Neuronal stem cell (in vitro differentiated cells): ENCODE data around the gene MET.

ENCODE experiments used
- DNase-seq: peaks from one replicate; pipeline ENCODE4 v3.0.0-alpha.2; 2013; ENCODE audit warnings: low spot score
- H2AFZ ChIP-seq: one replicate; pipeline ENCODE4 v1.6.1; 2013; ENCODE audit warnings: mild to moderate bottlenecking, low read length, inconsistent platforms
- H2AK5ac ChIP-seq: 2 replicates; pipeline ENCODE4 v1.6.1; 2013; ENCODE audit warnings: low read depth, mild to moderate bottlenecking, inconsistent platforms, low read length, moderate library complexity, mixed read lengths
- H2BK120ac ChIP-seq: 2 replicates; pipeline ENCODE4 v1.6.1; 2013; ENCODE audit warnings: low read depth, mild to moderate bottlenecking, inconsistent platforms, low read length, moderate library complexity, mixed read lengths
- H2BK12ac ChIP-seq: one replicate; pipeline ENCODE4 v1.6.1; 2013; ENCODE audit warnings: low read length, inconsistent platforms
- H2BK15ac ChIP-seq: 2 replicates; pipeline ENCODE4 v1.6.1; 2013; ENCODE audit warnings: mild to moderate bottlenecking, low read length, inconsistent platforms, mixed read lengths
- H2BK5ac ChIP-seq: one replicate; pipeline ENCODE4 v1.6.1; 2013; ENCODE audit warnings: inconsistent platforms, mild to moderate bottlenecking, low read length, moderate library complexity
- H3K14ac ChIP-seq: one replicate; pipeline ENCODE4 v1.6.1; 2013; ENCODE audit warnings: low read length, inconsistent platforms
- H3K18ac ChIP-seq: 2 replicates; pipeline ENCODE4 v1.6.1; 2013; ENCODE audit warnings: low read length, inconsistent platforms
- H3K23ac ChIP-seq: 2 replicates; pipeline ENCODE4 v1.6.1; 2013; ENCODE audit warnings: low read depth, mild to moderate bottlenecking, mixed read lengths, low read length, inconsistent platforms; ENCODE audit not compliant: poor library complexity
- H3K27ac ChIP-seq: replicated peaks from 3 replicates; pipeline ENCODE4 v1.5.1; 2013; ENCODE audit warnings: low read length, inconsistent platforms
- H3K27me3 ChIP-seq, 3 experiments: 2 replicates each; pipeline ENCODE4 v1.6.1; 2013; ENCODE audit warnings: low read length in 3 of 3, mild to moderate bottlenecking in 2 of 3, inconsistent platforms in 1 of 3, low read depth in 1 of 3, mixed read lengths in 1 of 3, moderate library complexity in 1 of 3; ENCODE audit not compliant: control insufficient read depth in 3 of 3, insufficient read depth in 3 of 3
- H3K36me3 ChIP-seq, 2 donors: replicated peaks in 1 of 2; 2 replicates each; pipeline ENCODE4 v1.6.1; 2013; ENCODE audit warnings: low read length in 2 of 2; ENCODE audit not compliant: control insufficient read depth in 2 of 2, insufficient read depth in 2 of 2
- H3K4ac ChIP-seq: 2 replicates; pipeline ENCODE4 v1.6.1; 2013; ENCODE audit warnings: inconsistent platforms, mild to moderate bottlenecking, low read length, moderate library complexity
- H3K4me1 ChIP-seq, 2 donors: 1 replicate in 1 of 2; 2 replicates in 1 of 2; pipeline ENCODE4 v1.6.1; 2013; ENCODE audit warnings: low read length in 2 of 2, low read depth in 1 of 2; ENCODE audit not compliant: control insufficient read depth in 2 of 2, insufficient read depth in 1 of 2
- H3K4me2 ChIP-seq: one replicate; pipeline ENCODE4 v1.6.1; 2013; ENCODE audit warnings: mild to moderate bottlenecking, low read length, inconsistent platforms; ENCODE audit not compliant: insufficient read depth, poor library complexity, severe bottlenecking
- H3K4me3 ChIP-seq, 2 donors: 2 replicates each; pipeline ENCODE4 v1.5.1; 2013; ENCODE audit warnings: low read length in 2 of 2, mild to moderate bottlenecking in 2 of 2, inconsistent platforms in 1 of 2, moderate library complexity in 1 of 2
- H3K79me1 ChIP-seq: one replicate; pipeline ENCODE4 v1.6.1; 2013; ENCODE audit warnings: low read depth, mild to moderate bottlenecking, inconsistent platforms, low read length, moderate library complexity
- H3K9ac ChIP-seq: one replicate; pipeline ENCODE4 v1.6.1; 2013; ENCODE audit warnings: mild to moderate bottlenecking, low read depth, low read length, inconsistent platforms; ENCODE audit not compliant: poor library complexity
- H3K9me3 ChIP-seq, 2 donors: replicated peaks in 1 of 2; 2 replicates each; pipeline versions ENCODE3 to v1.6.1; 2013; ENCODE audit warnings: low read length in 2 of 2, mild to moderate bottlenecking in 2 of 2, inconsistent platforms in 1 of 2, low read depth in 1 of 2, mixed read lengths in 1 of 2, moderate library complexity in 1 of 2; ENCODE audit not compliant: control insufficient read depth in 2 of 2, insufficient read depth in 1 of 2
- H4K8ac ChIP-seq: one replicate; pipeline ENCODE4 v1.6.1; 2013; ENCODE audit warnings: low read depth, mild to moderate bottlenecking, inconsistent platforms, low read length, moderate library complexity
- H4K91ac ChIP-seq: one replicate; pipeline ENCODE4 v1.6.1; 2013; ENCODE audit warnings: low read length, low read depth, mild to moderate bottlenecking, inconsistent platforms; ENCODE audit not compliant: poor library complexity
- WGBS, 2 donors: extraction: QIAGEN DNeasy Blood & Tissue Kit; methylation state at CpG; one replicate each; pipeline ENCODE4 v1.1.7; 2013; ENCODE audit warnings: missing lambda C conversion rate in 2 of 2, mixed read lengths in 1 of 2; ENCODE audit not compliant: insufficient read length in 2 of 2, insufficient replicate concordance in 1 of 2; ENCODE audit errors: extremely low coverage in 2 of 2; 5-methylcytosine and 5-hydroxymethylcytosine counted together

The MET gene

GRCh38 chr7:116699722-116700120 is 27.7 kb downstream of the MET start:
- H3K18ac ChIP-seq, result no peak overlapping the region
- no peak overlapping the region for H2BK5ac ChIP-seq
- H2AK5ac ChIP-seq, result no peak overlapping the region
- no peak overlapping the region for H3K4me2 ChIP-seq
- H4K8ac ChIP-seq, result no peak overlapping the region
- no peak overlapping the region for H3K23ac ChIP-seq
- no peaks in the 10 kb centered on the region for H3K27me3 ChIP-seq
- peaks cover 0 to 2% of the 10 kb centered on the region in 2 donors for H3K4me1 ChIP-seq
- H3K4me3 ChIP-seq, result no peak overlapping the region
- H3K27ac ChIP-seq, result no peak overlapping the region
- no peaks in the 10 kb centered on the region for H3K79me1 ChIP-seq
- H3K4ac ChIP-seq, result no peak overlapping the region
- H4K91ac ChIP-seq, result no peak overlapping the region
- no peak overlapping the region for H2BK120ac ChIP-seq
- no peaks in the 10 kb centered on the region for H3K36me3 ChIP-seq
- H2BK15ac ChIP-seq, result no peak overlapping the region
- no peak overlapping the region for H2BK12ac ChIP-seq
- no CpG with 5 or more reads among the region's 6 CpGs for WGBS, 2 donors
- no peak overlapping the region for H3K9ac ChIP-seq
- H3K14ac ChIP-seq, result no peak overlapping the region
- no peak for DNase-seq
- no peaks in the 10 kb centered on the region for H3K9me3 ChIP-seq
- H2AFZ ChIP-seq, result no peak overlapping the region

GRCh38 chr7:116702046-116702785 is 30.2 kb downstream of the MET start:
- DNase-seq, result no peak
- Histone ChIP-seq H2BK15ac (no peak overlapping the region), H3K4ac (no peak overlapping the region), H3K4me1 (peaks cover 0 to 2% of the 10 kb centered on the region in 2 donors), H3K9ac (no peak overlapping the region), H2AFZ (no peak overlapping the region), H3K27ac (no peak overlapping the region), H3K18ac (no peak overlapping the region), H3K79me1 (no peaks in the 10 kb centered on the region), H2BK120ac (no peak overlapping the region), H3K23ac (no peak overlapping the region), H3K4me3 (no peak overlapping the region), H3K14ac (no peak overlapping the region), H3K9me3 (no peaks in the 10 kb centered on the region), H2BK12ac (no peak overlapping the region), H4K91ac (no peak overlapping the region), H3K36me3 (no peaks in the 10 kb centered on the region), H3K27me3 (no peaks in the 10 kb centered on the region), H3K4me2 (no peak overlapping the region), H2BK5ac (no peak overlapping the region), H2AK5ac (no peak overlapping the region), H4K8ac (no peak overlapping the region)
- no CpG with 5 or more reads among the region's 2 CpGs for WGBS, 2 donors

DNA sequence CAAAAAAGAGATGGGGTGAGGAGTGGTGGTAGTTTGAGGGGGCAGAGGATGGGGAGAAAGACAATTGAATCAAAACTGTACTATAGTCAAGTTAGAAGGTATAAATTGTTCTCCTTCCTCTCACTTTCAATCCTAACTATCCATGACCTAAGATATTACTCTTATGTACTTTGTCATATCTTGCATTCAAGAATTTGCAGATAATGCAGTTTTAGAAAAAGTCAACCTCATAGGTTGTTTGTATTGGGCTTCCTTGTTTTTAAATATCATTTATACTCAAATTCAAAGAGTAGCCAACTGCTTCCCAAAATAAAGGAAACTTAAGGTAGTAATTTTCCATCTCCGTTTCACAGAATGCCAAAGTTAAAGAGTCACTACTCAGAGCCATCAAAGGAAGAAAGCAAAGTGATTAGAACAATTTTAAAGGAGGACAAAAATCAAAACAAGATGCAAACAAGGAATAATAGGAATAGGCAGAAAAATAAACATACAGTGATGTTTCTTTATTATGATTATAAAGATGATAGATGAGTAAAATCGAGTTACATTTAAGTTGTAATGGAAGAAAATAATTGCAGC is 32.7 kb downstream of the MET start:
- Histone ChIP-seq H4K91ac (no peak overlapping the region), H3K27me3 (no peaks in the 10 kb centered on the region), H2BK15ac (no peak overlapping the region), H4K8ac (no peak overlapping the region), H3K36me3 (no peaks in the 10 kb centered on the region), H3K18ac (no peak overlapping the region), H3K79me1 (no peaks in the 10 kb centered on the region), H2BK5ac (no peak overlapping the region), H2BK120ac (no peak overlapping the region), H3K27ac (no peak overlapping the region), H2BK12ac (no peak overlapping the region), H3K9me3 (no peaks in the 10 kb centered on the region), H3K4me1 (peaks cover 0 to 2% of the 10 kb centered on the region in 2 donors), H2AK5ac (no peak overlapping the region), H3K14ac (no peak overlapping the region), H2AFZ (no peak overlapping the region), H3K4me2 (no peak overlapping the region), H3K4me3 (no peak overlapping the region), H3K4ac (no peak overlapping the region), H3K23ac (no peak overlapping the region), H3K9ac (no peak overlapping the region)
- 100% methylated on average over 1 of the region's 2 CpGs; no CpG with 5 or more reads in 1 of the 2 donors for WGBS, 2 donors
- no peak for DNase-seq

GRCh38 chr7:116705419-116705818 is 33.4 kb downstream of the MET start:
- Histone ChIP-seq H3K14ac (no peak overlapping the region), H4K91ac (no peak overlapping the region), H2BK15ac (no peak overlapping the region), H3K9me3 (no peaks in the 10 kb centered on the region), H3K36me3 (no peaks in the 10 kb centered on the region), H3K4me3 (no peak overlapping the region), H2BK5ac (no peak overlapping the region), H3K27me3 (no peaks in the 10 kb centered on the region), H3K4ac (no peak overlapping the region), H2BK12ac (no peak overlapping the region), H3K27ac (no peak overlapping the region), H2AFZ (no peak overlapping the region), H3K9ac (no peak overlapping the region), H3K4me2 (no peak overlapping the region), H3K18ac (no peak overlapping the region), H2AK5ac (no peak overlapping the region), H4K8ac (no peak overlapping the region), H3K23ac (no peak overlapping the region), H3K79me1 (no peaks in the 10 kb centered on the region), H2BK120ac (no peak overlapping the region), H3K4me1 (no peaks in the 10 kb centered on the region)
- DNase-seq, result no peak
